H1 (cell line): Measurements from ENCODE around the gene DEUP1. TPM values are rescaled to one million over a fixed set of nuclear protein-coding genes. Genes with fewer than 3 reads are reported as not detected.

Experiments
- CTCF ChIA-PET: fragments of 300-600 bp; sonication (Branson Sonifier 250); formaldehyde crosslinking; loops from one replicate; lab custom pipeline; 2021; ENCODE audit not compliant: partially characterized antibody; lab: Charles Lee
- POLR2A ChIA-PET: fragments of 300-600 bp; sonication (Branson Sonifier 250); formaldehyde crosslinking; loops from one replicate; lab custom pipeline; 2021; ENCODE audit warnings: inconsistent platforms; ENCODE audit not compliant: partially characterized antibody; lab: Charles Lee
- DNase-seq, 2 experiments: peaks; one replicate each; pipeline versions ENCODE4 v3.0.0 to v3.0.0-alpha.2; 2010 to 2022; ENCODE audit warnings: low spot score in 2 of 2, low read depth in 1 of 2, mixed read lengths in 1 of 2
- FAIRE-seq: peaks from 2 replicates; lab custom pipeline; 2011; peaks lifted over from hg19 to GRCh38; lab: Jason Lieb, UNC
- H2AFZ ChIP-seq: 2 replicates; pipeline ENCODE4 v1.8.1; 2012; ENCODE audit warnings: low read length, inconsistent platforms
- H2AK5ac ChIP-seq: 2 replicates; pipeline ENCODE4 v1.6.1; 2013; ENCODE audit warnings: low read depth, low read length
- H2BK120ac ChIP-seq: replicated peaks from 2 replicates; pipeline ENCODE3; 2013; ENCODE audit warnings: low read depth, low read length, inconsistent platforms
- H2BK12ac ChIP-seq: 2 replicates; pipeline ENCODE4 v1.6.1; 2013; ENCODE audit warnings: low read depth, low read length
- H2BK15ac ChIP-seq: 2 replicates; pipeline ENCODE4 v1.6.1; 2013; ENCODE audit warnings: low read length
- H2BK20ac ChIP-seq: 2 replicates; pipeline ENCODE4 v1.6.1; 2013; ENCODE audit warnings: low read length
- H2BK5ac ChIP-seq: 2 replicates; pipeline ENCODE4 v1.6.1; 2013; ENCODE audit warnings: low read depth, low read length
- H3K14ac ChIP-seq: 2 replicates; pipeline ENCODE4 v1.6.1; 2013; ENCODE audit warnings: inconsistent platforms; ENCODE audit not compliant: insufficient read length
- H3K18ac ChIP-seq: 2 replicates; pipeline ENCODE4 v1.6.1; 2013; ENCODE audit warnings: low read length; ENCODE audit errors: extremely low read depth
- H3K23ac ChIP-seq: 2 replicates; pipeline ENCODE4 v1.6.1; 2013; ENCODE audit warnings: inconsistent platforms; ENCODE audit not compliant: insufficient read length
- H3K23me2 ChIP-seq: 2 replicates; pipeline ENCODE4 v1.6.1; 2013; ENCODE audit warnings: low read depth, low read length
- H3K27ac ChIP-seq: 2 replicates; pipeline ENCODE4 v1.6.1; 2011; ENCODE audit warnings: low read depth, low read length, inconsistent platforms
- H3K27me3 ChIP-seq, 4 experiments: replicated peaks in 1 of 4; 1 replicate in 1 of 4; 2 replicates in 3 of 4; pipeline versions ENCODE4 v1.6.1 to v1.8.1; 2011 to 2013; ENCODE audit warnings: low read length in 3 of 4, mild to moderate bottlenecking in 3 of 4, inconsistent platforms in 2 of 4, mixed read lengths in 2 of 4, moderate library complexity in 1 of 4; ENCODE audit not compliant: control insufficient read depth in 3 of 4, insufficient read depth in 3 of 4; ENCODE audit errors: extremely low read depth in 1 of 4
- H3K36me3 ChIP-seq, 4 experiments: 2 replicates each; pipeline versions ENCODE4 v1.6.1 to v1.8.1; 2011 to 2013; ENCODE audit warnings: mild to moderate bottlenecking in 4 of 4, low read length in 3 of 4, moderate library complexity in 2 of 4, control low read depth in 1 of 4, inconsistent platforms in 1 of 4; ENCODE audit not compliant: insufficient read depth in 4 of 4, control insufficient read depth in 2 of 4
- H3K4ac ChIP-seq: replicated peaks from 2 replicates; pipeline ENCODE3; 2013; ENCODE audit warnings: low read length, low read depth, mixed read lengths, inconsistent platforms; ENCODE audit not compliant: insufficient read length
- H3K4me1 ChIP-seq, 4 experiments: replicated peaks in 1 of 4; 1 replicate in 1 of 4; 2 replicates in 3 of 4; pipeline versions ENCODE4 v1.6.1 to v1.8.1; 2011 to 2013; ENCODE audit warnings: low read length in 3 of 4, inconsistent platforms in 2 of 4, mixed read lengths in 1 of 4; ENCODE audit not compliant: insufficient read depth in 4 of 4, control insufficient read depth in 3 of 4
- H3K4me2 ChIP-seq, 2 experiments: 2 replicates each; pipeline versions ENCODE4 v1.6.1 to v1.8.1; 2011 to 2013; ENCODE audit warnings: low read depth in 2 of 2, low read length in 2 of 2, control low read depth in 1 of 2, inconsistent platforms in 1 of 2, mild to moderate bottlenecking in 1 of 2; ENCODE audit not compliant: insufficient read depth in 1 of 2
- H3K4me3 ChIP-seq, 4 experiments: fragments of 200-600, 300-600 bp in 1 of 4; sonication (generic), shearing (Covaris generic), sonication (Bioruptor Twin) in 1 of 4; 2 replicates each; pipeline versions ENCODE4 v1.5.1 to v1.8.1; 2011 to 2016; ENCODE audit warnings: low read length in 4 of 4, low read depth in 3 of 4, control low read depth in 2 of 4, inconsistent platforms in 2 of 4, mild to moderate bottlenecking in 2 of 4, mixed read lengths in 1 of 4, moderate library complexity in 1 of 4; ENCODE audit not compliant: insufficient read depth in 2 of 4; ENCODE audit errors: extremely low read depth in 1 of 4
- H3K56ac ChIP-seq: replicated peaks from 2 replicates; pipeline ENCODE3; 2013; ENCODE audit warnings: low read depth, mild to moderate bottlenecking, mixed read lengths, low read length, inconsistent platforms; ENCODE audit not compliant: insufficient read length
- H3K79me1 ChIP-seq: 2 replicates; pipeline ENCODE4 v1.6.1; 2013; ENCODE audit warnings: low read depth, low read length, control low read depth
- H3K79me2 ChIP-seq, 2 experiments: 2 replicates each; pipeline versions ENCODE4 v1.6.1 to v1.8.1; 2012 to 2013; ENCODE audit warnings: low read length in 2 of 2, mild to moderate bottlenecking in 2 of 2, inconsistent platforms in 1 of 2; ENCODE audit not compliant: insufficient read depth in 2 of 2, control insufficient read depth in 1 of 2
- H3K9ac ChIP-seq, 4 experiments: replicated peaks in 1 of 4; 1 replicate in 1 of 4; 2 replicates in 3 of 4; pipeline versions ENCODE4 v1.6.1 to v1.8.1; 2011 to 2013; ENCODE audit warnings: low read depth in 3 of 4, low read length in 3 of 4, control low read depth in 2 of 4, mild to moderate bottlenecking in 2 of 4, moderate library complexity in 2 of 4, inconsistent platforms in 1 of 4; ENCODE audit errors: extremely low read depth in 1 of 4
- H3K9me3 ChIP-seq, 2 experiments: 2 replicates each; pipeline versions ENCODE4 v1.6.1 to v1.8.1; 2012 to 2013; ENCODE audit warnings: mild to moderate bottlenecking in 2 of 2, moderate library complexity in 2 of 2, control low read depth in 1 of 2, inconsistent platforms in 1 of 2, low read depth in 1 of 2, low read length in 1 of 2, mixed read lengths in 1 of 2; ENCODE audit not compliant: insufficient read depth in 2 of 2
- H4K20me1 ChIP-seq, 2 experiments: replicated peaks in 1 of 2; 2 replicates each; pipeline versions ENCODE3 to v1.8.1; 2011 to 2013; ENCODE audit warnings: inconsistent platforms in 2 of 2, low read length in 2 of 2, mild to moderate bottlenecking in 1 of 2; ENCODE audit not compliant: insufficient read depth in 2 of 2, control insufficient read depth in 1 of 2
- H4K5ac ChIP-seq: 2 replicates; pipeline ENCODE4 v1.6.1; 2013; ENCODE audit warnings: low read length, low read depth, mixed read lengths, inconsistent platforms; ENCODE audit not compliant: insufficient read length
- H4K8ac ChIP-seq: 2 replicates; pipeline ENCODE4 v1.8.0; 2013; ENCODE audit warnings: mild to moderate bottlenecking, moderate library complexity, low read length, inconsistent platforms; ENCODE audit not compliant: insufficient read depth; ENCODE audit errors: extremely low read depth
- H4K91ac ChIP-seq: replicated peaks from 2 replicates; pipeline ENCODE3; 2013; ENCODE audit warnings: low read length, mixed read lengths, inconsistent platforms; ENCODE audit not compliant: insufficient read length
- ATF2 ChIP-seq: IDR thresholded peaks from 2 replicates; pipeline ENCODE4 v1.6.1; 2012; ENCODE audit warnings: low read length, inconsistent platforms
- MAFK ChIP-seq: IDR thresholded peaks from 2 replicates; pipeline ENCODE4 v1.6.1; 2012; ENCODE audit warnings: low read depth, mild to moderate bottlenecking, improper control_type of control experiment, low read length
- RAD21 ChIP-seq, 2 experiments: IDR thresholded peaks in 1 of 2; conservative IDR thresholded peaks in 1 of 2; 2 replicates each; pipeline ENCODE4 v1.6.1; 2011; ENCODE audit warnings: low read depth in 2 of 2, low read length in 2 of 2, improper control_type of control experiment in 1 of 2, inconsistent platforms in 1 of 2, mild to moderate bottlenecking in 1 of 2, moderate library complexity in 1 of 2
- RBBP5 ChIP-seq: IDR thresholded peaks from 2 replicates; pipeline ENCODE4 v1.7.1; 2012; ENCODE audit warnings: low read depth, mild to moderate bottlenecking, inconsistent platforms, low read length, moderate library complexity, borderline replicate concordance
- WGBS, 2 experiments: shearing (Covaris generic) in 1 of 2; methylation state at CpG; one replicate each; pipeline versions ENCODE4 v1.1.6 to v1.1.7; 2013 to 2015; ENCODE audit warnings: low lambda C conversion rate in 2 of 2, mixed read lengths in 2 of 2, inconsistent platforms in 1 of 2, low coverage in 1 of 2, missing lambda C conversion rate in 1 of 2; ENCODE audit not compliant: insufficient replicate concordance in 2 of 2, insufficient coverage in 1 of 2, insufficient read length in 1 of 2; ENCODE audit errors: extremely low coverage in 1 of 2, missing lambda C conversion rate in 1 of 2; 5-methylcytosine and 5-hydroxymethylcytosine counted together
- polyA plus RNA-seq, 7 experiments: library from polyadenylated mRNA; depleted of rRNA in 3 of 7; stranded (reverse) in 5 of 7; unstranded in 2 of 7; fragments of >200 nt in 5 of 7; fragments of 200-250 nt in 2 of 7; gene quantifications; 1 replicate in 5 of 7; 2 replicates in 1 of 7; 4 replicates in 1 of 7; pipeline versions ENCODE4 v1.2.1 to v1.2.3, GENCODE V29; 2011 to 2013; ENCODE audit warnings: missing spikeins in 2 of 7, mixed read lengths in 2 of 7
- total RNA-seq: library from RNA; stranded (reverse); fragmentation: NEBNext Ultra II Directional; extraction: Animal tissue kit (Norgen Biotek cat#: 25700); gene quantifications from 2 replicates; pipeline ENCODE4 v1.2.1, GENCODE V29; 2021

DEUP1 gene
- total and polyA plus RNA-seq, 2 of the 8 experiments (the other 6 are each of a cell fraction or from before 2014, with no cell fraction given) = 0.45 TPM; not detected in 1

GRCh38 chr11:93340223-93340622 lies 9.7 kb downstream of the DEUP1 start:
- FAIRE-seq = no peak
- no peak overlapping the region for H2AK5ac ChIP-seq

More at GRCh38 chr11:93340223-93340622, 9.7 kb downstream of the DEUP1 start:
- Histone ChIP-seq H3K4ac (no peak overlapping the region), H2BK12ac (no peak overlapping the region), H3K4me2 (no peak overlapping the region), H4K91ac (no peak overlapping the region), H3K56ac (no peak overlapping the region), H3K18ac (no peak overlapping the region), H4K8ac (no peak overlapping the region), H3K14ac (no peak overlapping the region), H2BK5ac (no peak overlapping the region), H3K23me2 (no peaks in the 10 kb centered on the region), H3K36me3 (no peaks in the 10 kb centered on the region; a peak in 1 of 8 replicates), H3K4me3 (no peak overlapping the region), H2BK120ac (no peak overlapping the region), H3K79me2 (no peaks in the 10 kb centered on the region), H2AFZ (no peak overlapping the region), H4K20me1 (no peaks in the 10 kb centered on the region), H2BK20ac (no peak overlapping the region), H3K4me1 (no peaks in the 10 kb centered on the region), H4K5ac (no peak overlapping the region), H3K27ac (no peak overlapping the region), H3K9me3 (no peaks in the 10 kb centered on the region), H3K27me3 (no peaks in the 10 kb centered on the region), H3K9ac (no peak overlapping the region), H3K23ac (no peak overlapping the region), H2BK15ac (no peak overlapping the region), H3K79me1 (no peaks in the 10 kb centered on the region)
- WGBS, 2 experiments = 90% methylated on average over 2 of the region's 2 CpGs; no CpG with 5 or more reads in 1 of the 2 experiments
- DNase-seq = no peak
- ChIA-PET POLR2A (interaction anchor here (1.1 kb wide), 1 partner anchor 12 kb away, joined by 3 read pairs; no protein-coding TSS in a partner anchor), CTCF (interaction anchor here (1.0 to 1.1 kb wide), 2 partner anchors 8 to 39 kb away, joined by 3 to 4 read pairs; no protein-coding TSS in a partner anchor)
- no peak for TF ChIP-seq RBBP5
- no peak for TF ChIP-seq ATF2
- no peak for TF ChIP-seq RAD21 (IDR thresholded peaks at IDR 0.05 in 1 of 2, conservative IDR thresholded peaks at IDR 0.05 in 1 of 2; ENCODE audit: low read depth in 2 of 2, low read length in 2 of 2)
- TF ChIP-seq MAFK = no peak
